WTC11 (cell line): ENCODE results near the gene ZNF496.

Experiments used
- ARID4B ChIP-seq: sonication (generic); formaldehyde crosslinking; IDR thresholded peaks from 2 replicates; pipeline ENCODE4 v1.8.0; 2023; ENCODE audit warnings: missing genetic modification reagents, mild to moderate bottlenecking, borderline replicate concordance
- CTCF ChIP-seq: fragments of 200-600 bp; IDR thresholded peaks from 2 replicates; pipeline ENCODE4 v1.8.0; 2022; ENCODE audit warnings: antibody characterized with exemption
- IRF2 ChIP-seq: sonication (generic); formaldehyde crosslinking; IDR thresholded peaks from 2 replicates; pipeline ENCODE4 v1.8.0; 2022; ENCODE audit warnings: low read depth, missing genetic modification reagents, borderline replicate concordance

- TF ChIP-seq CTCF (no peak), ARID4B (CRISPR knock-in tag) (no peak), IRF2 (CRISPR knock-in tag) (no peak)
Measured at GRCh38 chr1:247337250-247337746, 5.6 kb upstream of the ZNF496 start.
